HG03439 (cell line): ENCODE data around the gene MT1G.
"Not testable (repeated sequence)": the region's sequence is repeated elsewhere in the genome, so short reads cannot be mapped to it uniquely, and the experiment has no call there.

Source experiments
- ATAC-seq: cut with Tn5 transposase; IDR thresholded peaks from one replicate; pipeline ENCODE4 v1.9.1; 2021; ENCODE audit warnings: mild to moderate bottlenecking, moderate library complexity; ENCODE audit not compliant: unreplicated experiment

The MT1G gene

DNA sequence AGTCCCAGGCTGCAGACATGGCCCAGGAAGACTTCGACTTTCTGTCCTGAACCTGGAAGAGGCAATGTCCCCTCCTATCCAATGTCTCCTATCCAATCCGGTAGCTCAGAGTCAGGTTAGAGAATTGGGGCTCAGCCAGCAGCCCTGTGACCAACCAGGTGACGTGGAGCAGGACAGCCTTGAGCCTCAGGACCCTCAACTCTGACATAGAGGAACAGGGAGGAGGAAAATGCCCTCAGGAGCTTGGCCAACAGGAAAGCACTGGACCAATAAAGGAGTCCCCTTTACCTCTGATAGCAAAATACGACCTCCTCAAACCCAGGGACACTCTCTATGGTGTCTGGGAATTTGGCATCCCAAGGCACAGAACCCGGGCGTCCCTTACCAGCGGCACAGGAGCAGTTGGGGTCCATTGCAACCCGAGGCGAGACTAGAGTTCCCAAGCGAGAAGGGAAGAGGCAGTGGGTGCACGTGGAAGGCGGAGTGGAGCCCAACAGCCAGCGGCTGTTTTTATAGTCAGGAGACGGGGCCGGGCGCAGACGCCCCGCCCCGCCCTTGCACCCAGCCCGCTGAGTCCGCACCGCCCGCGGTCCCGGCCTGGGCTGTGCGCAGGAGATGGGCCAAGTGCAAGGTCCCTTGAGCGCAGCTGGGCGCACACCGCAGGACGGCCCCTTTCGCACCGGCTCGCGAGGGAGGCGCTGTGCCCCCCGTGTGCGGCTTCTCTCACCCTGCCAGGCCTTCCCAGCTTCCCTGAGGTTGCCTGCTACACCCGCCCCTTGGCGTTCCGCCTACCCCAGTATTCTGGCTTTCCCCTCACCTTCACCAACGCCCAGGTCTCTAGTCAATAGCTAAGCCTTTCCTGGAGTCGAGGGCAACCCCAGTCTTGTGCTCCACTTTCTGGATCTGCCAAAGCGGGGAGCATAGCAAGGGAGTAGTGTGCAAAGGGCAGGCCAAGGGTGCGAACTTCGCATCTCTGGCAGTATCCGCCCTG, at the start of gene MT1G:
Gene MT1G, minus strand, starts transcription at position 485 of the 991 bp plus-strand sequence. Its CDS starts 72 bp downstream, at position 413.
- ATAC-seq: no peak

DNA sequence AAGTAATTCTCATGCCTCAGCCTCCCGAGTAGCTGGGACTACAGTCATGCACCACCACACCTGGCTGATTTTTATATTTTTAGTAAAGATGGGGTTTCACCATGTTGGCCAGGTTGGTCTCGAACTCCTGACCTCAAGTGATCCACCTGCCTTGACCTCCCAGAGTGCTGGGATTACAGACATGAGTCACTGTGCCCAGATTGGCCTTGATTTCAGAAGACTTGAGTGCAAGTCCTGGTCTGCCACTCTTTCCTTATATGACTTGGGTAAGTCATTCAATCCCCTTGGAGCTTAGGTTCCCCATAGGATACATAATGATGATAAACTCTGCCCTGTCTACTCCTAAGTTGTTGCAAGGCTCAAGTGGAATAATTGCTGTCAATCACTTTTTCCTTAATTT, 49.7 kb upstream of the MT1G start:
- ATAC-seq: not testable (repeated sequence)

DNA sequence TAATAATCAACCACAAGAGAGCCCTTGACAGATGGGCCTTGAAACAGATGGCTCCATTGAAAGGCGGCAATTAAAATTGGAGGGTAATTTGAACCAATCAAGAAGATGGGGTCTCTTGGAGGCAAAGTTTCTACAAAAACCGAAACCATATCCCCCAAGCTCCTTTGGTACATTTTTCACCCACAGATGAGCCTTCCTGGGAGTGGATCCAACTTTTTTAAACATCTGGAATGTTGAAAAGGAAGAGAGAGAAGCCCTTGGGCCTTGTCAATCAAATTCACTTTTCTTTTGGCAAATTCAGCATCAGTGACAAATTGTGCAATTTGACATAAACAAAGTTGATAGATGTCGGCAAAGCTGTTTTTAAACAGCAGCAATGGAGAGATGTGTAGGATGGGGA, 48.9 kb upstream of the MT1G start:
- no peak for ATAC-seq

DNA sequence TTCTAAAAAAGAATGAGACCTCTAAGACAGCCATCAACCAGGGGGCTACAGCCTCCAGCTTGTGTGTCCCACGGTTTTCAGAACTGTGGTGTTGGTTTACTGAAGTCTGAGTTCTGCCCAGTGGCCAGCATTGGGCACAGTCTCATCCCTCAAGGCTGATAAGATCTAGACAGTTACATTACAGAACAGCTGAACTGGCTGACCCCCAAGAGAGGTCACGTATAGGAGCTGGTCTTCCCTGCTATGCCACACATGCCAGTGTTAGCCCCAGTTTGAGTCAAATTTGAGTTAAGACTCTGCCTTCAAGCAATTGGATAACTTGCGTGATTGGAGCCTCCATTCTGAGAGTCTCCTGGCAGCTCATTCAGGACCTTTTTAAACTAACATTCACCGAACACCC, 47.3 kb upstream of the MT1G start:
- no peak for ATAC-seq

DNA sequence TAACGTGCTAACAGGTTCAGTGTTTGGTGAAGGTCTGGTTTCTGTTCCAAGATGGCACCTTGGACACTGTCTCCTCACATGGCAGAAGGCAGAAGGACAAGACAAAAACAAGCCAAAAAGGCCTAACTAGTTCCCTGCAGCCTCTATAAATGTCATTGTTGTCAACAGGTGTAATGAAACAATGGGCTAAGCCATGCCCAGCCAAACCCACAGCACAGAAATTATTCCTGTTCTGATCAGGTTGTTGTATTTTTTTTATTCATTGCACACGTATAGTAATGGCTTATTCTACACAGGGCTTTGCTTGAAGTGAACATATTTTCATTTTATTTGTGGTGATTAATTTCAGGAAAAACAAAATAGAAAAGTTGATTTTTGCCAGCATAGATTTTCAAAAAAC, 45.9 kb upstream of the MT1G start:
- ATAC-seq: no peak

DNA sequence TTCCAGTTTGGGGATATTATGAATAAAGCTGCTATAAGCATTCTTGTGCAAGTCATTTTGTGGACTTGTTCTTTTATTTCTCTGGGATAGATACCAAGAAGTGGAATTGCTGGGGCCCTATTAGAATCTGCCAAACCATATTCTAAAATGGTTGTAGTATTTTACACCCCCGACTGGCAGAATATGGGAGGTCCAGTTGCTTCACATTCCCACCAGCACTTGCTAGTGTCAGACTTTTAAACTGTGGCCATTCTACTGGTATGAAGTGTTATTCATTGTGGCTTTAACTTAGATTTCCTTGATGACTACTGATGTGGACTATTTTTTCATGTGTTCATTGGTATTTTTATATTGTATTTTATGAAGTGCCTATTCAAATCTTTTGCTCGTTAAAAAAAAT, 44.0 kb upstream of the MT1G start:
- no peak for ATAC-seq

DNA sequence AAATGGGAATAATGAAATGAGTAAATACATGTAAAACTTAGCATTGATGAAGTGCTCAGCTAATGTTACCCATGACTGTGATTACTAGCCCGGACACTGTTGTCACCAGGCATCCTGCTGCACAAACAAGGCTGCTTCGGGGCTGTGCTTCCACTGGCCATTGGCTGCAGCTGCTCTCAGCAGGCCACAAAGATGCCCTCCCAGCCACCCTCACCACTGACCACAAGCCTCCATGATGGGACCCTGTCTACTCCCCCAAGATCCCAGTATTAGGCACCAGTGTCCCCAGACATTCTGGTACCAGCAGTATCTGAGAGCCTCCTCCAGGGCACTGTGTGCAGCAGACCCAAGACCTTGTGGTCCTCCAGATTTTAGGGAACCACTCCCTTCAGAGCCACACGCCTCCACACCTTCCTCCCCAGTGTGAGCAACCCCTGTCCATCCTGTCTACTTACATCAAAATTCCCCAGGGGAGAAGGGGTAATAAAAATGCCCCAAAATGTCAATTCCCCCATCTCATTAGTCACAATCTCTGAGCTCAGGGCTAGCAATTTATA, 42.4 kb upstream of the MT1G start:
- no peak for ATAC-seq

DNA sequence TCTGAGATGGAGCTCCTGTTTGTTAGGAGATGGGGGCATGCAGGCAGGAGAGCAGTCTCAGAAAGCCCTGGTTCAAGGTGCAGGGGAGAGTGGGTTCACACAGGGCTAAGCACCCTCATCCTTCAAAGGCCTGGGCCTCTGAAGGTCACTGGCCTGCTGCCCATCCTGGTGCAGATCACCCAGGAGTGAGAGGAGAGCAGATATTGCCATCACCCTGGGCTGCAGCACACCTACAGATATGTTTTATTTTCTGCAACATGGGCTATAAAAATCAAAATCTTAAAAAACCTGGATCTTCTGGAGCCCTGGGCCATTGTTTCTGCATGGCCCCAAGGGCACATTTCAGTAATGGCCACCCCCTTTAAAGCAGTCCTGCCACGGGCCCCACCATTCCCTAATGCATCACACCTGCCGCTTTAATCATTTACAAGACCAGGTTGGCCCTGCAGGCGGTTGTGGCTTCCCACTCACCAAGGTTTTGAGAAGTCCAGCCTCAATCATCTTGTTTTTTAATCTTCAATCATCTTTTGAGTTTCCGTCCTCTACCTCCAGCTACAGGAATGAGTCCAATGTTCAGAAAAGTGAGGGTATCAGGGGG, 41.7 kb upstream of the MT1G start:
- no peak for ATAC-seq

DNA sequence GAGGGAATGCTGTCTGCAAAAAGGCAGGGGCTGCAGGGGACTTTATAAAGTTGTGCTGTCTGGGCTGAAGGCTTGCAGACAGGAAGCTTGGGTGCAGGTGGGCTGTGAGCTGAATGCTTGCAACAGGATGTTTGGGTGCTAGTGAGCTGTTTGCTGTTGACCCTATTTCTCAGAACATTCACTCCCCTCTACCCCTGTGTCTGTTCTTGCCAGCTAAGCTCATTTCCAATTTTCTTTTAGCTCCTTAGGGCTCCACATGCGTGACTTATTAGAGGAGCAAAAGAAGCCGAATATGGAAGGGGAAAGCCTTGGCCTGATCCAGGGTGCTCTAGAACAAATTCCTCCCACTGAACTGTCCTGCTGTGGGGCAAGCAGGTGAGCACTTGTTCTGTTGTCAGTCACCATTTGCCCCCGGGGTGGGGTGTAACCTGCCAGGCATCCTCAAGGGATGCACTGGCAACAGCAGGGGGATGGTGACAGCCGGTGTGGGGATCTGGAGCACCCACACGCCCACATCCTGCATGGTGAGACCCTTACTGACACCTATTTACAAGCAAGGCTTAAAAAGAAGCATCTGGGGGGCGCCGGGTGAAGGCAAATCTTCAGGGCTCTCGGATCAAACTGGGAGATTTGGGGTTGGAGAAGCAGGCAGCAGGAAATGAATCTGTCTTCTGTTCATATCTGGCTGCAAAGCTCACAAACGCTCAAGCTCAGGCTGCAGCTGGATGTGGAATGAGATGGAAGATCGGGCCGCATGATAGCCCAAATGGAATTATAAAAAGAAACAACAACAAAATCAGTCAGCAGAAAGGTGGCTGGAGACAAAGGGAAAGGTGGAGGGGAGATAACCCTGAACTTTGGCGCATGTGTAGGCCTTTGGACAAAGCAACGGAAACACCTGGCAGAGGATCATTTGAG, 40.9 kb upstream of the MT1G start:
- no peak for ATAC-seq

DNA sequence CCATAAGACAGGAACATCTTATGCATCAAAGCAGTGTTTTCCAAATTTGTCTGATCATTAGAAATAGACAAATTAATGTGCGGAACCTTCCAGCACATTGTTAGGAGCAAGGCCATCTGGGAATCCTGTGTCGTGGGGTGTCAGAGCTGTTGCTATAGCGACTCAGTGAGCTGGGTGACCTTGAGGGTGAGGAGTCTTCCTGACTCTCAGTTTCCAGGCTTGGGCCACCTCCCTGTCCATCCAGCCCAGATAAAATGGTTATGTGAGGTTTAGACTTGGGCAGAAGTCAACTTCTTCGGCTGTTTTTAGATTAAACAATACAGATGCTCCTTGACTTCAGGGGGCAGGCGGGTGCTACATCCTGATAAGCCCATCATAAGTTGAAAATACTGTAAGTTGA, 35.0 kb upstream of the MT1G start:
- ATAC-seq: no peak

DNA sequence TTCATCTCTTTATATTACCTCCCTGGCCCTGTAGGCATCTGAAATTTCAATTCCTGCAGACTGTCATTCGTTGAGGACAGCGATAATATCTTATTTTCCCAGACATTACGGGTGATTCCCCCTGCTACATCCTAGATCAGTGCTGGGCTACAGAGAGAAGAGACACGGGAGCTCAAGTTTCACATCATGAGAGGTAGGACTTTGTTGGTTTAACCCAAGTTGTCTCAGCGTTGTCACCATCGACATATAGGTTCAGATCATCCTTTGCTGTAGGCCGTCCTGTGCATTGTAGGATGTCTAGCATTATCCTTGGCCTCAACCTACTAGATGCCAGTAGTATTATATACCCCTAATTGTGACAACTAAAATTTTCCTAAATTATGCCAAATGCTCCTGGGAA, 33.7 kb upstream of the MT1G start:
- no peak for ATAC-seq

DNA sequence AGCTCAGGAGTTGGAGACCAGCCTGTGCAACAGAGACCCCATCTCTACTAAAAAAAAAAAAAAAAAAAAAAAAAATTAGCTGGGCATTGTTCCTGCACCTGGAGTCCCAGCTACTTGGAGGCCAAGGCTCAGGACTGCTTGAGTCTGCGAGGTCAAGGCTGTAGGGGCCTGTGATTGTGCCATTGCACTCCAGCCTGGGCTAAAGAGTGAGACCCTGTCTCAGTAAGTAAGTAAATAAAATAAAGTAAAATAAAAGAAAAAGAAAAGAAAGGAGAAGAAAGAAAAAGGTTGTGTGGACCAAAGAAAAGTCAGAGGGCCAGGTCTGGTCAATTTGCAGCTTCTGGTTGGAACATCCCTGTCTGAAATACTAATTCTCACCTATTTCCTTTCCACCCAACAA, 32.8 kb upstream of the MT1G start:
- ATAC-seq: no peak

DNA sequence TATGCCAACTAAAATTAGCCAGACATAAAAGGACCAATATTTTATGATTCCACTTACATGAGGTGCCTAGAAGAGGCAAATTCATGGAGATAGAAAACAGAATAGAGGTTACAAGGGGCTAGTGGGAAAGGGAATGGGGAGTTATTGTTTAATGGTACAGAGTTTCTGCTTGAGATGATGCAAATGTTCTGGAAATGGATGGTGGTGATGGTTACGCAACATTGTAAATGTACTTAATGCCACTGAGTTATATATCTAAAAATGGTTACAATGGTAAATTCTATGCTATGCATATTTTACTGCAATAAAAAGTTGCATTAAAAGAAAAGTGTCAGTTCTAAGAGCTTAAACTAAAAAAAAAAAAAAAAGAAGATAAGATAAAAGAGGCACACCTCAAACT, 32.3 kb upstream of the MT1G start:
- no peak for ATAC-seq

DNA sequence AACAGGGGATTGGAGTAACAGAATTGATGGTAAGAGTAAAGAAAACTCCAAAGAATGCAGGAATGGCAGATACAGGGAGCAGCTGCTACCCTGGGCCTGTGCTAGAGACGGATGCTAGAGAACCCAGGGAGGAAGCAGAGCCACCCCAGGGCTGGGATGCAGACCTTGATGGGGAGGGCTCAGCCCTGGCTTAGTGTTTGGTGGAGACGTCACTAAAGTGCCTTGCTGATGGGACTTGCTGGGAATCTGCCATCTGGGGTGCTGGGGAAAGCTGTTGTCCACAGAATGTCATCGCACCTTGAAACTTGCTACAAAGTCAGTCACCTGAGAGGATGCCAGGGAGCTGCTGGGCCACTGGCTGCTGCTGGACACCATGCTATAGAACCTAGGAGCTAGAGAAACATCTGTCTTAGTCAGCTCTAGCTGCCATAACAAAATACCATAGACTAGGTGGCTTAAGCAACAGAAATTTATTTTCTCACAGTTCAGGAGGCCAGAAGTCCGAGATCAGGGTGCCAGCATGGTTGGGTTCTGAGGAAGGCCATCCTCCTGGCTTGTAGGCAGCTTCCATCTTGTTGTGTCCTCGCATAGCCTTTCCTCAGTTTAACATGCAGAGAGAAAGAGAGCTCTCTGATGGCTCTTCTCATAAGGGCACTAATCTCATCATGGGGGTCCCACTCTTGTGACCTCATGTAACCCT, 29.7 kb upstream of the MT1G start:
- no peak for ATAC-seq

DNA sequence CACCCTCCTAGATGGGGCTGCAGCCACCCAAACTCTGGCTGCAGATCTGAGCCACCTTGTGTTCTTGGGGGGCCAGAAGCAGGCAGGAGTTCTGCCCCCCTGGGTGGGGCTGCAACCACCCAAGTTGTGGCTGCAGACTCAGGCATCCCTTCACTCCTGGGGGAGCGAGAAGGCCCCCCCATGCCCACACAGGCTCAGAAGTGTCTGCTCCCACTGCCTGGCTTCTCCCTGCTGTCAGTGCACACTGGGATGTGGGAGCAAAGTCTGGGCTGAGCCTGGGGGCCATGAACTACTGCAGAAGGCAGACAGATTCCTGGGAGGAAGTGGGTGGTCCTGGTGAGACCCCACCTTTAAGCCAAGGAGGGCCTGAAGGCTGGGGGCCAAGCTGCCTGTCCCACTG, 27.4 kb upstream of the MT1G start:
- ATAC-seq: no peak

DNA sequence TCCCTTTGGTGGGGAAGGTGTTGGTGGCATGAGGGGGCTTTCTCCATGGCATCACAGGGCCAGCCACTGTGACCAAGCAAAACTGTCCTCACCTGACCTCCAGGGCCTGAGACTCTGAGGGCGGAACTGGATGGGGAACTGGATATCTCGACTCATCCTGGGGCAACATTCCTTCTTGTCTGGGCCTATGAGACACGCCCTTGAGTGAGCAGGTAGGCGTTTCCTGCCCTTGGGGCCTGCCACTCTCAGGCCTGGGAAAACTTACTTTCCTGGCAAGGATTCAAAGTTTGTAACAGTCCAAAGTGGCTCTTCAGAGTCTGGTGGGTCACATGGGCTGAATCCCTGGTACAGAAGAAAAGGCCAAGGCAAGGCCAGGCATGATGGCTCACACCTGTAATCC, 24.0 kb upstream of the MT1G start:
- no peak for ATAC-seq

DNA sequence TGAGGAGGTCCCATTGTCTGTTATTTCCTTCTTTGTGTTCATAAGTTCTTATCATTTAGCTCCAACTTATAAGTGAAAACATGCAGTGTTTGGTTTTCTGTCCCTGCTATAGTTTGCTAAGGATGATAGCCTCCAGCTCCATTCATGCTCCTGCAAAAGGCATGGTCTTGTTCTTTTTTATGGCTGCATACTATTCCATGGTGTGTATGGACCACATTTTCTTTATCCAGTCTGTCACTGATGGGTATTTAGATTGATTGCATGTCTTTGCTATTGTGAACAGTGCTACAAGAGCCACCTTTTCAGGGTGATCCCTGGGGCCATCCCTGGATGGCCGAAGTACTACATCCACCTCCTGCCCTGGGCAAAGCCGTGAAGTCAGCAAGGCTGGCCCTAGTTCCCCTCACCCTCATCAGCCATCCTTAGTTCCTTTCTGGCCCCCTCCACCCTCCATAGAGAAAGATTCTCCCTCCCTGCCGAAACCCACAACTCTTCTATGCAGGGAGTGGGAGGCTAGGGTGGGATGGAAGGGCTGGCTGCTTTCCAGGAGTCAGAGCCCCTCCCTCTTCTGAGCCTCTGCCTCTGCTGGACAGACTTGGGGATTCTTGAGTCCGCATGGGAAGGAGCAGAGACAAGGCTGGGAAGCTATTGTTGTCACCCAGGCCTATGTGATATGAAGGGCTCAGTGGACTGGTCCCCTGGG, 22.7 kb upstream of the MT1G start:
- ATAC-seq: no peak

DNA sequence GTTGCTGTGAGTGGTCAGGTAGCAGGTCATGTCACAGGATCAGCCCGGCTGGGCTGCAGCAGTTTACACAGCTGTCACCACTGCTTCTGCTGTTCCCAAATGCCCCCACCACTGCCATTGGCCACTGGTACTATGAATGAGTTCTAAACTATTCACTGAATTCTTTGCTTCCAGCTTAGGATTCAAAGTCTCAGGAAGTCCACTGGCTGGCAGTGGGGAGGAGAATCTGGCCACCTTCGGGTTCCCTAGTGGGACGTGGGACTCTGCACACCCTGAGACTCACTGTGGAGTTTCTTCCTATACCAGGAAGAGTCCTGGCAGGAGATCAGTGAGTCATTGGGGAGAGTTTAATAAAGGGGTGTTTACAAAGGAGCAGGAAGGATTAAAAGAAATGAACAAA, 21.3 kb upstream of the MT1G start:
- no peak for ATAC-seq

DNA sequence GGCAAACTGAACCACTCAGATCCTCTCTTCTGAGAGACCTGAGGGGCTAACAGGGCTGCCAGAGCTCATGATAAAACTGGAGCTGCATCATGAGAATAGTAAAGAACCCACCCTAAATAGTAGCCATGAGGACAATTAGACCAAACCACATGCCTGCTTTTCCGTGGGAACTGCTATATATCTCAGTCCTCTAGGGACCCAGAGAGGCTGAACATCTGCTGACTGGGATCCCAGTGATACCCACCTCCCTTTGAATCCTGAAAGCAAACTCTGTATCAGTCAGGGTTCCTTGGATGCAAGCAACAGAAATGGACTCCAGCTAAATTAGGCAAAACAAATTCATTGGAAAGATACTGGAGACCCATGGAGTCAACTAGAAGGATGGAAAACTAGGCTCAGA, 20.9 kb upstream of the MT1G start:
- no peak for ATAC-seq

DNA sequence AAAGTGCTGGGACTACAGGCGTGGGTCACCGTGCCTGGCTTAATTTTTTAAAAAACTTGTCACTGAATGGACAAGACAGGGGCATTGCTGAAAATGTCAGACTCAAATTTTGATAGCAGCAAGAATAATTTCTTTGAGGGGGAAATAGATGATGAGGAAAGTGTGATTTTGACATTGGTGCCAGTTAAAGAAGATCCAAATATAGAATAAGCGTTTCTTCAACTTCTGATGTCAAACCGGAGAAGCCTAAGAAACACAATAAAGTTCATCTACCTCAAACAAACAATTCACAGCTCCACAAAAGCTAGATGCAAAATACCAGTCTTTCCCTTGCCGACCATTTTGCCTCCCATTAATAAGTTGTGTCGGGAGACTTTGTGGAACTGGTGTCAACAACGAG, 18.9 kb upstream of the MT1G start:
- ATAC-seq: no peak
